GM13977 (cell line): ENCODE results near the gene PIAS4.

Source experiments
- DNase-seq: peaks from one replicate; pipeline ENCODE4 v3.0.0; 2012; ENCODE audit warnings: low spot score
- in situ Hi-C: fragments of 300-500 bp; cut with MboI; formaldehyde crosslinking; loops from one replicate; pipeline ENCODE4 v1.12.0; 2022; ENCODE audit warnings: low sequenced_read_pairs, low pct_unique_long_range_greater_than_20kb, mixed read lengths, inconsistent platforms; ENCODE audit not compliant: unreplicated experiment
- TF ChIP-seq, protein P1 (sequence below): IDR thresholded peaks from 2 replicates; pipeline ENCODE4 v1.5.1; 2012; ENCODE audit warnings: mild to moderate bottlenecking, control low read depth; ENCODE audit not compliant: insufficient read depth; ENCODE audit errors: extremely low read depth, missing control alignments

PIAS4 gene

DNA sequence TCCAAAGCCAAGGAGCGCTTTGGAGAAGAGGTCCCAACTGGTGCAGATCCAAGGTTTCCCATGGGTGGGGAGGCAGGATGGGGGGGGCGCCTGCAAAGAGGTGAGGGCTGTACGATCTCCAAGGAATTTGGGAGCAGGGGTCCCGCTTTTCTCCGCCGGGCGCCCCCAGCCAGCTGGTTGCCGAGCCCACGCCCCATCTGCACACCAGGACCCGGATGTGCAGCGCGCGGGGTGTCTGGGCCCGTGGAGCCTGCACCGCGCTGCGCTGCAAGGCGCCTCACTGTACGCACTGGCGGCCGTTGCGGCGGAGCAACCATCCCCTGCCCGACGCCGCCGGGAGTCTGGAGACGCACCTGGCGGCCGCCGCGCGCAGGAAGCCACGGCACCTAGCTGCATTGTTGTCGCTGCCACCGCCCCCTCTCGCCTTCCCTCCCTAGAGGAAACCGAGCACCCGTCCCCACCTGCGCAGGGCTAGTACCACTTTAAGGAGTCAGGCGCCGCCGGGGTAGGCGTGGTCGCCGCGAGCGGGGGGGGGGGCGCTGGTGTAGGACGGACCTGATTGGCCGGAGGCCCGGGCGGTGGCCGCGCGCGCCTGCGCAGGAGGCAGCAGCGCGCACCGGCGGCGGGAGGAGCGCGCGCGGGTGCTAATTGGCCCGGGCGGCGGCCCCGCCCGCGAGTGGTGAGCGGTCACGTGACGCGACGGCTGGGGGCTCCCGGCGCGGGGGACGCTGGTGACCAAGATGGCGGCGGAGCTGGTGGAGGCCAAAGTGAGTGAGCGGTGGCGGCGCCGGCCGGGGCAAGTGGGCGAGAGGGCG, at the start of gene PIAS4:
PIAS4 (plus strand) TSS at position 716 of the 815 bp plus-strand sequence; CDS start at position 741, 25 bp downstream.
- TF ChIP-seq, protein P1, sequence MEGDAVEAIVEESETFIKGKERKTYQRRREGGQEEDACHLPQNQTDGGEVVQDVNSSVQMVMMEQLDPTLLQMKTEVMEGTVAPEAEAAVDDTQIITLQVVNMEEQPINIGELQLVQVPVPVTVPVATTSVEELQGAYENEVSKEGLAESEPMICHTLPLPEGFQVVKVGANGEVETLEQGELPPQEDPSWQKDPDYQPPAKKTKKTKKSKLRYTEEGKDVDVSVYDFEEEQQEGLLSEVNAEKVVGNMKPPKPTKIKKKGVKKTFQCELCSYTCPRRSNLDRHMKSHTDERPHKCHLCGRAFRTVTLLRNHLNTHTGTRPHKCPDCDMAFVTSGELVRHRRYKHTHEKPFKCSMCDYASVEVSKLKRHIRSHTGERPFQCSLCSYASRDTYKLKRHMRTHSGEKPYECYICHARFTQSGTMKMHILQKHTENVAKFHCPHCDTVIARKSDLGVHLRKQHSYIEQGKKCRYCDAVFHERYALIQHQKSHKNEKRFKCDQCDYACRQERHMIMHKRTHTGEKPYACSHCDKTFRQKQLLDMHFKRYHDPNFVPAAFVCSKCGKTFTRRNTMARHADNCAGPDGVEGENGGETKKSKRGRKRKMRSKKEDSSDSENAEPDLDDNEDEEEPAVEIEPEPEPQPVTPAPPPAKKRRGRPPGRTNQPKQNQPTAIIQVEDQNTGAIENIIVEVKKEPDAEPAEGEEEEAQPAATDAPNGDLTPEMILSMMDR = no peak
- DNase-seq = peak; percentile 100
- in situ Hi-C loops = no loop called here

DNA sequence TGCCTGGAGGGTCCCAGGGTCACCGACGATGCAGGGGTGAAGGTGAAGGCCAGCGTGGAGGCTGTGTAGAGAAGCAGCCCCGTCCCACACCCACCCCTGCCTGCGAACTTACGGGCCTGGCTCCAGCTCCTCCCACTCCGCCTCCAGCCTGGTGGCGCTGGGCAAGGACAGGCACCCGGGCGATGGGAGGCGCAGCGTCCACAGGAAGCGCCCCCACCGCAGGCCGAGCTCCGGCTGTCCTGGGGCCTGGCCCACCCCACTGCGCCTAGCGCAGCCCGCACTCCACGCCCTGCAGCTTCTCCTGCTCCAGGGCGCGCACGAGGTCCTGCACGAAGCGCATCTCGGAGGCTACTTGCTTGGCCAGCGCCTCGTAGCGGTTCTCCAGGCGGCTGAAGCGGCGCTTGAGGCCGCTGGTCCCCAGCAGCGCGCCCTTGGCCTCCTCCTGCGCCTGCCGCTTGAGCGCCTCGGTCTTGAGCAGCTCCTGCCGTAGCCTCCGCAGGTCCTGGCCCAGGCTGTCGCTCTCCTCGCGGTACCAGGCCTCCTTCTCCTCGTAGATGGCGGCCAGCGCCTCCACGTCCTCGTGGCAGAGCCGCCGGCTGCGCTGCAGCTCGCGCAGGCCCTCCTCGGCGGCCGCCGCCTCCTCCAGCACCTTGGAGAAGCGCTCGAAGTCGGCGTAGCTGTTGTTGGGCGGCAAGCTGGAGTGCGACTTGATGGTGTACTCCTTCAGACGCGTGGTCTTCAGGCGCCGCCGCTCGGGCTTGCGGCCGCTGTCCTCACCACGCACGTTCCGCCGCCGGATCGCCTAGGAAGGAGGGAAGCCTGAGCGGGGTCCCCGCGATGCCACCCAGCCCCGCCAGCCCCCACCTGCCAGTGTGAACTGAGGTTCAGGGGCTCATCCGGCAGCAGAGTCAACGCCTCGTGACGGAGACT, 48.4 kb upstream of the PIAS4 start:
- DNase-seq = no peak
- in situ Hi-C loops = no loop called here
- TF ChIP-seq, protein P1 = no peak

DNA sequence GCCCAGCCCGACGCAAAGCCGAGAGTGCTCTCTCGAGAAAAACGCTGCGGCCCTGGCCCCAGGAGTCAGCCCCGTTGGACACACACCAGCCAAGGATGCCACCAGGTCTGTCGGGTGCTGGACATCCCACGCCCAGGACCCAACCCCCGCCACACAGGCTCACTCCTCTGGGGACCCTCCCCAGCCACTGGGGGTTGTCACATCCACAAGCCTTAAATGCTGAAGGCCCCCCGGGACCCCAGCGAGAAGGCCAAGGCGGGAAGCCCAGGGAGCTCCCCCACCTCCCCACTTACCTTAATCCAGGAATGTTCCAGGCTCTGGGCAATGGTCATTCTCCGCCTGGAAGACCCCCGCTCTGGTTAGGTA, 47.8 kb upstream of the PIAS4 start:
- DNase-seq = no peak
- in situ Hi-C loops = no loop called here
- TF ChIP-seq, protein P1 = no peak

DNA sequence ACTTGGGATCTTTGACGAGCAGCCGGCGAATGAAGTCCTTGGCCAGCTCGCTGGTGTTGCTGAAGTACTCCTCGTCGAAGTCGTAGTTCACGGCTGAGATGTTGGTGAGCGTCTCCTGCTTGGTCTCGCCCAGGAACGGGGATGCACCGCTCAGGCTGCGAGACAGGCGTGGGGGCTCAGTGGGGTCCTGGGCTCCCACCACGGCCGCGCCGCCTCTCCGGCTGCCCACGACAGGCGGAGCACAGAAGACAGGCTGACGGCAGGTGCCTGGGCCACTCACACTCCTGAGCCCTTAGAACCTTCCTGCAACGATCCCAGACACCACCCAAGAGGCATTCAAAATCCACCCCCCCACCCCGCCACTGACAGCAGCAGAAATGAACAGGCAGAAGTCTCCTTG, 46.5 kb upstream of the PIAS4 start:
- DNase-seq = no peak
- in situ Hi-C loops = no loop called here
- TF ChIP-seq, protein P1 = no peak

DNA sequence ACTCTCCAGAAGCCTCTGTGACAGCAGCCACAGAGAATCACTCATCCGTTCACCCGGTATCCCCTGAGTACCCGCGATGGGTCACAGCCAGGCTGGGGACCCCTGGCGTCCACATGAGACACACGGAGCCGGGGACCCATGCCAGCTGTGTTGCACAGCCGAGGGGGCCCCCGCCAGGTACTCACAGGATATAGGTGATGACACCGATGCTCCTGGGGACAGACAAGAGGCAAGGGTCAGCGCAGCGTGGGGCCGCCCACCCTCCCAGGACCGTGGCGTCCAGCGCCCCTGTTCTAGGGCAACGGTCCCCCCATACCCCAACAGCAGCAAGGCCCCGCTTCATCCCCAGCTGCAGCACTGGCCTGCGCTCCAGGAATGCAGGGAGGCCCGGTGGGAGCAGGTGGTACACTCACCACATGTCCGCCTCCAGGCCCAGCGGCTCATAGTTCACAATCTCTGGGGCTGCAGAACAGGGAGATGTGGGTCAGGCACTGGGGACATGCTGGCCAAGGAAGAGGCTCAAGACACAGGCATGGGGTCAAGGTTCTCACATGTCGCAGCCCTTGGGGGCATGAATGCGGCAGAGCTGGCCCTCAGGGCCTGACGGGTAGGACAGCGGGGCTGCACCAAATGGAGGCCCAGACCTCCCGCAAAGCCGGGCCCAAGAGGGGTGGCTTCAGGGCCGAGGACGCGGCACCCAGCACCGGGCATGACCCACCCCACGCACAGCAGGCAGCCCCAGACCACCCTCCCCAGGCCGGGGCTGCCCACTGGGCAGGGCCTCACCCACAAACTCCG, 43.9 kb upstream of the PIAS4 start:
- in situ Hi-C loops = no loop called here
- no peak for DNase-seq
- TF ChIP-seq, protein P1 = no peak
